ENCODE results near the gene C9orf153.
"Not testable (repeated sequence)": the region's sequence is repeated elsewhere in the genome, so short reads cannot be mapped to it uniquely, and the experiment has no call there.

The C9orf153 gene

GRCh38 chr9:86262492-86262891 is 3.0 kb upstream of the C9orf153 start:
- DNase-seq = no peak

- no peak for DNase-seq
These were observed 2.1 kb downstream of the C9orf153 start for GRCh38 chr9:86257391-86257790.

- DNase-seq = no peak
These were observed 2.8 kb downstream of the C9orf153 start for GRCh38 chr9:86256653-86257052.

GRCh38 chr9:86253577-86253976 is 5.9 kb downstream of the C9orf153 start:
- no peak for DNase-seq

DNA sequence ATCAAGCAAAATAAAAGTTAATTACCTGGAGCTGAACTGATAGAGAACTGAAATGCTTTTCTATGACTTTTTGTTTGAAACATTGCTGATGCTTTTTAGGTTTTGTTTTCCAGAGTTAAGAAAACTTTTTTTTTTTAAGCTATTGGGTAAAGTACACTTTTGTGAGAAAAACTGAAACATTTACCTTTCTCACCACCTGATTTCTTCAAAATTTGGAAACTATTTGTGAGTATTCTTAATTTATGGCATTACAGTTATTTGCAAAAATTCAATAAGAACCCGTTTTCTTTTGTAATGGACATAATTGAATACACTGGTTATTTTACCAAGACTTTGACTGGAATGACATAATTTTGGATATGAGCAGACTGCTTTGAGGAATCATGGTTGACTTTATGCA is 6.6 kb downstream of the C9orf153 start:
- DNase-seq = no peak

GRCh38 chr9:86250123-86250522 is 9.3 kb downstream of the C9orf153 start:
- DNase-seq = no peak

GRCh38 chr9:86248746-86249145 is 10.7 kb downstream of the C9orf153 start:
- no peak for DNase-seq

- no peak for DNase-seq
These were observed 12.7 kb downstream of the C9orf153 start for GRCh38 chr9:86246752-86247161.

- no peak for DNase-seq
These were observed 17.4 kb downstream of the C9orf153 start for GRCh38 chr9:86242071-86242470.

GRCh38 chr9:86241216-86241615 is 18.2 kb downstream of the C9orf153 start:
- no peak for DNase-seq

- DNase-seq = no peak
These were observed 20.3 kb downstream of the C9orf153 start for GRCh38 chr9:86238861-86239770.

DNA sequence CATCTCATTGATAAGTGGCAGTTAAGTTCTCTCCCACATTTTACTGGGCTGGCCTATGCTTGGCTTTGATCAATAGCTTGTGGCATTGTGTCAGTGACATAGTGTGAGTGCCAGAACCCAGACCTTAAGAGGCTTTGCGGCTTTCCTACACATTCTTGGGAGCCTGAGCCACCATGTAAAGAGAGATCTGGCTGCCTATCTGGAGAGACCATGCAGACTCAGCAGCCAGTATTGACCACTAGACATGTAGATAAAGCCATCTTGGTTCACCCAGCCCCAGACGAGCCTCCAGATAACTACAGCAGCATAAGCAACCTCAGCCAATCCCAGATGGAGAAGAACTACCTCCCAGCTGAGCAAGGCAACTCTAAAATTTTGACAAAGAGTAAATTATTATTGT is 28.6 kb downstream of the C9orf153 start:
- no peak for DNase-seq

- no peak for DNase-seq
These were observed 36.8 kb downstream of the C9orf153 start for GRCh38 chr9:86222667-86223066.

DNA sequence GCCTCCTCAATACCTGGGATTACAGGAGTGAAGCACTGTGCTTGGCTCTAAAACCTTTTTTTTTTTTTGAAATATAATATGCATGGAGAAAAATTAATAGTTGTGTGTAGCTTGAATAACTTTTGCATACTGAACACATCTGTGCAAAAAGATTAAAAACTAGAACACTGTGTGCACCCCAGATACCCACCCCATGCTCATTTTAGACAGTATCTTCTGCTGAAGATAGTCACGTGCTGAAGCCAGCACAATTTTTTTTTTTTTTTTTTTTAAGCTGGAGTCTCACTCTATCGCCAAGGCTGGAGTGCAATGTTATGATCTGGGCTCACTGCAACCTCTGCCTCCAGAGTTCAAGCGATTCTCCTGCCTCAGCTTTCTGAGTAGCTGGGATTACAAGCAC is 39.9 kb downstream of the C9orf153 start:
- no peak for DNase-seq

GRCh38 chr9:86217076-86217755 is 42.2 kb downstream of the C9orf153 start:
- no peak for DNase-seq

- DNase-seq = no peak
These were observed 52.3 kb downstream of the C9orf153 start for GRCh38 chr9:86207193-86207592.

- peak; percentile 11 for DNase-seq
These were observed 57.0 kb downstream of the C9orf153 start for GRCh38 chr9:86202338-86202882.

GRCh38 chr9:86201474-86202337 is 57.8 kb downstream of the C9orf153 start:
- no peak for DNase-seq

GRCh38 chr9:86200599-86201162 is 58.8 kb downstream of the C9orf153 start:
- no peak for DNase-seq

DNA sequence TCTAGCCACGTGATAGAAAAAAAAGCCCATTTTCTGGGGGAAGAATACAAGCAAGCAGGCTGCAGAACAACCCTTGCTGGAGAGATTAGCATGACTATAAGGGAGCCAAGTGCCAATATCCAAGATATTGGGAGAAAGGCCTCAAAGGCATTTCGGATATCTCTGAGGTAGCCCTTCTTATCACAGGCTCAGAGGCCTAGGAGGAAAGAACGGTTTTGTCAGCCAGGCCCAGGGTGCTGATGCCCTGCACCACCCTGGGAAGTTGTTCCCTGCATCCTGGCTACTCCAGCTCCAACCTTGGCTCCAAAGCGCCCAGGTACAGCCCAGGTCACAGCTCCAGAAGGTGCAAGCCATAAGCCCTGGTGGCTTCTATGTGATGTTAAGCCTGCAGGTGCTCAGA is 66.4 kb downstream of the C9orf153 start:
- DNase-seq = no peak

DNA sequence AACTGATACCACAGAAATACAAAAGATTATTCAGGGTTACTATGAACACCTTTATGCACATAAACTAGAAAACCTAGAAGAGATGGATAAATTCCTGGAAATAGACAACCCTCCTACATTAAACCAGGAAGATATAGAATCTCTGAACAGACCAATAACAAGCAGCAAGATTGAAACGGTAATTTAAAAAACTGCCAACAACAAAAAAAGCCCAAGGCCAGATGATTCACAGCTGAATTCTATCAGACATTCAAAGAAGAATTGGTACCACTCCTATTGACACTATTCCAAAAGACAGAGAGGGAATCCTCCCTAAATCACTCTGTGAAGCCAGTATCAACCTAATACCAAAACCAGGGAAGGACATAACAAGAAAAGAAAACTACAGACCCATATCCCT is 68.8 kb downstream of the C9orf153 start:
- not testable (repeated sequence) for DNase-seq

- DNase-seq = no peak
These were observed 72.3 kb downstream of the C9orf153 start for GRCh38 chr9:86187121-86187520.

- no peak for DNase-seq
These were observed 72.8 kb downstream of the C9orf153 start for GRCh38 chr9:86186696-86187095.
